SW480 (cell line): Measurements from ENCODE around the gene IL32.
"Not testable (repeated sequence)": the region's sequence is repeated elsewhere in the genome, so short reads cannot be mapped to it uniquely, and the experiment has no call there.

ENCODE experiments used
- DNase-seq: peaks from one replicate; pipeline ENCODE4 v3.0.0-alpha.2; 2016; ENCODE audit warnings: low spot score

IL32 gene

DNA sequence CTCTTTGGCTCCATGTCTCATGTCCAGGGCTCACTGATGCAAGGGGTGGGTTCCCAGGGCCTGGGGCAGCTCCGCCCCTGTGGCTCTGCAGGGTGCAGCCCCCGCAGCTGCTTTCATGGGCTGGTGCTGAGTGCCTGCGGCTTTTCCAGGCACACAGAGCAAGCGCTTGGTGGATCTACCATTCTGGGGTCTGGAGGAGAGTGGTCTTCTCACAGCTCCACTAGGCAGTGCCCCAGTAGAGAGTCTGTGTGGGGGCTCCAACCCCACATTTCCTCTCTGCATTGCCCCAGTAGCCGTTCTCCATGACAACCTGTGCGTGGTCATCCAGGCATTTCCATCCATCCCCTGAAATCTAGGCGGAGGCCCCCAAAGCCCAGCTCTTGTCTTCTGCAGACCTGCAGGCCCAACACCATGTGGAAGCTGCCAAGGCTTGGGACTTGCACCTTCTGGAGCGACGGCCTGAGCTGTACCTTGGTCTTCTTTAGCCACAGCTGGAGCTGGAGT is 5.2 kb downstream of the IL32 start:
- DNase-seq: no peak

DNA sequence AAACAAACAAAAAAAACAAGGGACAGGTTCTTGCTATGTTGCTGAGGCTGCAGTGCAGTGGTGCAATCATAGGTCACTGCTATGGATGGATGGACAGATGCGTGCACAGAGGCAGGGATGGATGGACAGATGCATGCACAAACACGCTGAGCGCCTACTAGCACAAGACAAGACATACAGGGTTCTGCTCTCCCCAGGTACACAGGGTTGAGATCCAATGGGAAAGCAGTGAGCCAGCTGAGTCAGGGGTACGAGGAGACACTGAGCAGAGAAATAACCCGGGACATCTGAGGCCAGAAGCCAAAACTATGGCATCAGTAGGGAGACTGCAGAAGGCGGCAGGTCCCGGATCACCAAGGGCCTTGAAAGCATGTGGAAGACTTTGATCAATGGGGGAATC is 6.2 kb downstream of the IL32 start:
- no peak for DNase-seq

GRCh38 chr16:3072148-3072547 is 6.7 kb downstream of the IL32 start:
- DNase-seq: not testable (repeated sequence)

DNA sequence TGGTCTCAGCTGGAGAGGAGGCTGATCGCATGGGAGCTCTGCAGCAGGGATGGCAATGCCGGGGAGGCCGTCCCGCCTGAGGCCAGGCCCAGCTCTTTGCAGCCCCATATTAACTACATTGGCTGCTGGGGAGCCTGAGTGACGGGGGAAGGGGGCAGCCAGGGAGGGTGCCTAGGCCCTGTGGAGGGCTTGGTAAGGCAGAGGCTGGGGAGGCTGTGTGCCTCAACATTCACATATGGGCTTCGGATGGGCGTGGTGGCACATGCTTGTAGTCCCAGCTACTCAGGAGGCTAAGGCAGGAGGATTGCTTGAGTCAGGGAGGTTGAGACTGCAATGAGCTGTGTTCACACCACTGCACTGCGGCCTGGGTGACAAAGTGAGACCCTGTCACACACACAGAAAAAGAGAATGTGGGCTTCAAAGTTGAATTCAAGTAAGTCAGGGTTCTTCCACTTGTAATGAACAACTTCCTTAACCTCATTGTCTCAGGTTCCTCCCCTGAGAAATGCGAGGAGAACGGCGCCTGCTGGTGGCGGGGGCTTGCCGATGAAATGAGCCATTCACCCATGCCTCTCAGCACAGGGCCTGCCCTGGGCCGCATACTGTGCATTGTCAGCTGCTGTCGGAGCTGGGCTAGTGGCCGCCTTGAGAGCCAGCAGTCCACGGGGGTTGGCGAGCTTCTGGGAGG is 7.3 kb downstream of the IL32 start:
- DNase-seq: not testable (repeated sequence)

DNA sequence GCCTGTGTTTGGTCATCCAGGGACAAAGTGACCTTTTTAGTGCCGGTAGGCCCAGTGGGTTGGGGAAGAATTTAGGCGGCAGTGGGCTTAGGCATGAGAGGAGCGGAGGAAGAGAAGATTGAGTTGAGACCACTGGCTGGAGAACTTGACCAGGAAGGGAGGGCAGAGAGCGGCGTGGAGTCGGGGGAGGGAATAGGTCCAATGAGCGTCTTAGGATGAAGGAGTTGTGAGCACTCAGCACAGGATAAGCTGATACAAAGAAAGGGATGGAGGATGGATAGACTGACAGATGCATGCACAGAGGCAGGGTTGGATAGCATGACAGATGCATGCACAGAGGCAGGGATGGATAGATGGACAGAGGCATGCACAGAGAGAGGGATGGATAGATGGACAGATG is 8.0 kb downstream of the IL32 start:
- DNase-seq: no peak

GRCh38 chr16:3074860-3075522 is 9.6 kb downstream of the IL32 start:
- no peak for DNase-seq

- DNase-seq: no peak
These were observed 10.1 kb downstream of the IL32 start for GRCh38 chr16:3075523-3075915.

GRCh38 chr16:3075946-3076345 is 10.5 kb downstream of the IL32 start:
- not testable (repeated sequence) for DNase-seq

- no peak for DNase-seq
These were observed 11.1 kb downstream of the IL32 start for GRCh38 chr16:3076577-3076976.

DNA sequence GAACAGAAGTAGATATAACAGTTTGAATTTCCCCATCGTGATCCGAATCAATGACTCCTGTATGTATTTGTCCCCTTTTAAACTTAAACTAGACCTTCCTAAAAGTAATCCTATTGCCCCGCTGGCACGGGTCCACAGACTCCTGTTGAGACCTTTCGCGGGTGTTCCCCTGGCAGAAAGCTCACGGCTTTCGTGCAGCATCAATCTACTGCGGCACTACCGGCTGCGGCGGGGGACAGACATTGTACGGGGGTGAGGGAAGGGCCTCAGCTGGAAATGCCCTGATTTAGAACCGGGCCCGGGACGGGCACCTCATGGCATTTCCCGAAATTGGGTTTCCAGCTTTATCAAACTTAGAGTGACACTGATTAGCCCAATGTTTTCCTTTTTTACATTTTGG is 14.6 kb downstream of the IL32 start:
- no peak for DNase-seq

- not testable (repeated sequence) for DNase-seq
These were observed 16.5 kb downstream of the IL32 start for GRCh38 chr16:3081957-3082356.

- DNase-seq: not testable (repeated sequence)
These were observed 18.0 kb downstream of the IL32 start for GRCh38 chr16:3083408-3083807.

- DNase-seq: no peak
These were observed 19.1 kb downstream of the IL32 start for GRCh38 chr16:3084491-3084890.

DNA sequence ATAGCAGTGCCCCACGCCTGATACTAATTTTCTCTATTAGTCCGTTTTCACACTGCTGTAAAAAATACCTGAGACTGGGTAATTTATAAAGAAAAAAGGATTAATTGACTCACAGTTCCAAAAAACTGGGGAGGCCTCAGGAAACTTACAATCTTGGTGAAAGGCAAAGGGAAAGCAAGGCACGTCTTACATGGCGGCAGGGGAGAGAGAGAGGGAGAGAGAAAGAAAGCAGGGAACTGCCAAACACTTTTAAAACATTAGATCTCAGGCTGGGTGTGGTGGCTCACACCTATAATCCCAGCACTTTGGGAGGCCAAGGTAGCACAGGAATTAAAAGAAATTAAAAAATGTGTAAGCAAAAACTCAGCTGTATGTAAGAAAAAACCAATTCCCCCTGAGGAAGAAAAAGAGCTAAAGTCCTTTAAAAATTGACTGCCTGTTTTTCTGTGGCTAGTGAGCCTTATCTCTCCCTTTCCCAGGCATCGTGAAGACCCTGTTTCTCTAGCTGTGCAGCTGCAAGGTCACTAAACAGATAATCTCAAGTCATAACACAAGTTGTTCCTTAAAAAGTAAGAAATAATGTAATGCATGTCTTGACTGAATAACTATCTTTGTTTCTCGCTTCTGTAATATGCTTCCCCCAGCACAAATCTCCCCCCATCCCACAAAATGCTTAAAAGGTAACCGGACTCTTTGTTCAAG is 19.7 kb downstream of the IL32 start:
- DNase-seq: no peak

- no peak for DNase-seq
These were observed 20.6 kb downstream of the IL32 start for GRCh38 chr16:3085868-3086595.

GRCh38 chr16:3086596-3087242 is 21.3 kb downstream of the IL32 start:
- DNase-seq: no peak

GRCh38 chr16:3087243-3088235 is 22.1 kb downstream of the IL32 start:
- no peak for DNase-seq

DNA sequence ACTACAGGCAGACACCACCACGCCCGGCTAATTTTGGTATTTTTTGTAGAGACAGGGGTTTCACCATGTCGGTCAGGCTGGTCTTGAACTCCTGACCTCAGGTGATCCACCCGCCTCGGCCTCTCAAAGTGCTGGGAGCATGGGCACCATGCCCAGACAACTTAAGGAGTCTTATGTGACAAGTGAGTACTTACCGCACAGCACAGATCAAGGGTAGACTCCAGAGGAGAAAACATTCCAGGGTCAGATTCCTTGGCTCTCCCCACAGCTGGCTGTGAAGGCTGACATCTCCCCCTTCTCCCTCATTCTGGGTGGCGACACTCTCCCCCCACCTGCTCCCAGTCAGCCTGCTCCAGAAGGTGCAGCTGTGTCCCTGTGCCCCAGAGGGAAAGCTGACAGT is 23.0 kb downstream of the IL32 start:
- no peak for DNase-seq

DNA sequence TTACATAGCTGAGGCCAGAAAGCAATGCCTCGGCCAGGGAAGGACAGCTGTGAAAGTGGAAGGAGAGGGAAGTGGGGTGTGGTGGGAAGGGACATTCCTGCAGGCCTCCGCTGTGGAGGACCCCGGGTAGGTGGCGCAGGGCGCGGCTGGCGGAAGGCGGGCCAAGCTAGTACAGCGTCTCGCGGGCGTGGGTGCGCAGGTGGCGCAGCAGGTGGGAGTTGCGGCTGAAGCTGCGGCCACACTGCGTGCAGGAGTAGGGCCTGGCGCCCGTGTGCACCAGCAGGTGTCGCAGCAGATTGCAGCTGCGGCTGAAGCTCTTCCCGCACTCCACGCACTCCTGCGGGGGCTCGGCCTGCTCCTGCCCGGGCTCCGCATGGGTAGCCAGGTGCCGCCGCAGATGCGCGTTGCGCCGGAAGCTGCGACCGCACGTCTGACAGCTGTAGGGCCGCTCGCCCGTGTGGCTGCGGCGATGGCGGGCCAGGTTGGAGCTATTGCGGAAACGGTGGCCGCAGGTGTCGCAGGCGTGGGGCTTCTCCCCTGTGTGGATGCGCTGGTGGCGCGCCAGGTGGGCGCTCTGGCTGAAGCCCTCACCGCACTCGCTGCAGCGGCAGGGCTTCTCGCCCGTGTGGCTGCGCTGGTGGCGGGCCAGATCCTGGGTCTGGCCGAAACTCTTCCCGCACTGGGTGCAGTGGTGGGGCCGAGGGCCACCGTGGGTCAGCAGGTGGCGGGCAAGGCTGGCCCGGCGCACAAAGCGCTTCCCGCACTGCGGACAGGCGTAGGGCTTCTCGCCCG is 23.7 kb downstream of the IL32 start:
- no peak for DNase-seq
